NB4 (cell line): ENCODE data around the gene FMO5.

Experiments
- DNase-seq: peaks from one replicate; pipeline ENCODE4 v3.0.0; 2010; ENCODE audit warnings: low read depth
- H3K4me3 ChIP-seq: one replicate; pipeline ENCODE4 v1.5.1; 2011; ENCODE audit warnings: mild to moderate bottlenecking, low read depth, low read length, moderate library complexity
- MYC ChIP-seq: IDR thresholded peaks from 2 replicates; pipeline ENCODE4 v1.6.1; 2011; ENCODE audit warnings: low read depth, low read length
- POLR2A ChIP-seq: IDR thresholded peaks from 2 replicates; pipeline ENCODE4 v1.6.1; 2011; ENCODE audit warnings: mild to moderate bottlenecking; ENCODE audit not compliant: insufficient read length; ENCODE audit errors: extremely low read depth
- TF ChIP-seq, protein P1 (sequence below): IDR thresholded peaks from 2 replicates; pipeline ENCODE4 v1.6.1; 2011; ENCODE audit warnings: low read depth, low read length
- TF ChIP-seq, protein P2 (sequence below): IDR thresholded peaks from one replicate; pipeline ENCODE4 v1.5.1; 2012; ENCODE audit warnings: low read depth, low read length

The FMO5 gene

DNA sequence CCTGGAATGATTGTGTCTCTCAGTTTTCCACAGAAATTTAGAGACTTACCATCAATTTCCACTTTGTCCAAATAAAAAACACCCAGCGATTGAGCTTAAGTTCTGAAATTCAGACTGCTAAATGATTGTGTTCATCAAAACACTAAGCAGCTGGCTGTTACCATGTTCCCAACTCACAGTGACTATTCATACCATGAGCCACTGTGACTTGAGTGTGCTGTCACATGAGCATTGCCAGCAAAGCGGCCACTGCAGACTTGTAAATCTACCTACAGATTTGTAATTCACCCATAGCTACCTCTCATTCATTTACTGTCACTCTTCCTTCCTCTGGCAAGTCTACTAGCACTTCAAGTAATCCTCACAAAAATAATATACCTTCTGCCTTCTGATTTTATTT is 35.6 kb downstream of the FMO5 start:
- no peak overlapping the region for H3K4me3 ChIP-seq
- TF ChIP-seq MYC (no peak), POLR2A (no peak)
- TF ChIP-seq, protein P1, sequence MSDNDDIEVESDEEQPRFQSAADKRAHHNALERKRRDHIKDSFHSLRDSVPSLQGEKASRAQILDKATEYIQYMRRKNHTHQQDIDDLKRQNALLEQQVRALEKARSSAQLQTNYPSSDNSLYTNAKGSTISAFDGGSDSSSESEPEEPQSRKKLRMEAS, result no peak
- TF ChIP-seq, protein P2, sequence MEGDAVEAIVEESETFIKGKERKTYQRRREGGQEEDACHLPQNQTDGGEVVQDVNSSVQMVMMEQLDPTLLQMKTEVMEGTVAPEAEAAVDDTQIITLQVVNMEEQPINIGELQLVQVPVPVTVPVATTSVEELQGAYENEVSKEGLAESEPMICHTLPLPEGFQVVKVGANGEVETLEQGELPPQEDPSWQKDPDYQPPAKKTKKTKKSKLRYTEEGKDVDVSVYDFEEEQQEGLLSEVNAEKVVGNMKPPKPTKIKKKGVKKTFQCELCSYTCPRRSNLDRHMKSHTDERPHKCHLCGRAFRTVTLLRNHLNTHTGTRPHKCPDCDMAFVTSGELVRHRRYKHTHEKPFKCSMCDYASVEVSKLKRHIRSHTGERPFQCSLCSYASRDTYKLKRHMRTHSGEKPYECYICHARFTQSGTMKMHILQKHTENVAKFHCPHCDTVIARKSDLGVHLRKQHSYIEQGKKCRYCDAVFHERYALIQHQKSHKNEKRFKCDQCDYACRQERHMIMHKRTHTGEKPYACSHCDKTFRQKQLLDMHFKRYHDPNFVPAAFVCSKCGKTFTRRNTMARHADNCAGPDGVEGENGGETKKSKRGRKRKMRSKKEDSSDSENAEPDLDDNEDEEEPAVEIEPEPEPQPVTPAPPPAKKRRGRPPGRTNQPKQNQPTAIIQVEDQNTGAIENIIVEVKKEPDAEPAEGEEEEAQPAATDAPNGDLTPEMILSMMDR, result no peak
- no peak for DNase-seq

DNA sequence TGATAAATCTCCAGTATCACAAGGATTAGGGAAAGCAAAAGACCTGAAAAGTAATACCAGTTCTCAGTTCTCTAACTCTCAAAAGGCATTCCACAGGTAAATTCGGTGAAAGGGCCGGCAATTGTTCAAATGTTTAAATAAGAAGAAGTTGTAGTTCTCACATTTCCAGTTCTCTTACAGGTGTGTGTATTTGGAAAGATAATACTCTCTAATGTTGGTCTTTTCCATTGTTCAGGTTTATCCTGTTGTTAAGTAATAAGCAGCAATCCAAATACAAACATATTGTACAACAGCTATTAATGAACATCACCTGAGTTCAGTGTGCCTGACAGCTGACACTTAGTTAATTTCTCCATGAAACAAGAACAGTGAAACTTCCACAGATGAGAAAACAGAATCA is 39.7 kb downstream of the FMO5 start:
- H3K4me3 ChIP-seq, result no peak overlapping the region
- no peak for DNase-seq
- TF ChIP-seq POLR2A (no peak), MYC (no peak)
- TF ChIP-seq, protein P2, result no peak
- TF ChIP-seq, protein P1, result no peak

DNA sequence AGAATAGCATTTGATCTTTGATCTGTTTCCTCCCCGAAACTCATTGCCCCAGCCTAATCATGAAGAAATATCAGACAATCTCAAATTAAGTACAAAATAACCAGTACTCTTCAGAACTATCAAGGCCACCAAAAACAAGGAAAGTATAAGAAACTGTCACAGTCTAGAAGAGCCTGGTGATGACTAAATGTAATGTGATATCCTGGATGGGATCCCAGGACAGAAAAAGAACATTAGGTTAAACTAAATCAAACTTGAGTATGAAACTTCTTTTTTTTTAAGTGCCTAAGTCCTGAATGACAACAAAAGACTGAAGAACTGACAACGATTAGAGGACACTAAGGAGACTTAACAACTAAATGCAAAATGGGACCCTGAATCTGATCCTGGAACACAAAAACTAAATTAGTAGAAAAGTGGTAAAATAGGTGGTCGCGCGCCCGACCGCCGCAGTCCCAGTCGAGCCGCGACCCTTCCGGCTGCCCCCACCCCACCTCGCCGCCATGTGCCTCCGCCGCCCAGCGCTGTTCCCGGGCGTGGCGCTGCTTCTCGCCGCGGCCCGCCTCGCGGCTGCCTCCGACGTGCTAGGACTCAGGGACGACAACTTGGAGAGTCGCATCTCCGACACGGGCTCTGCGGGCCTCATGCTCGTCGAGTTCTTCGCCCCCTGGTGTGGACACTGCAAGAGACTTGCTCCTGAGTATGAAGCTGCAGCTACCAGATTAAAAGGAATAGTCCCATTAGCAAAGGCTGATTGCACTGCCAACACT is 47.3 kb downstream of the FMO5 start:
- DNase-seq, result no peak
- TF ChIP-seq, protein P2, result no peak
- TF ChIP-seq, protein P1, result no peak
- TF ChIP-seq POLR2A (no peak), MYC (no peak)
- H3K4me3 ChIP-seq, result no peak overlapping the region

DNA sequence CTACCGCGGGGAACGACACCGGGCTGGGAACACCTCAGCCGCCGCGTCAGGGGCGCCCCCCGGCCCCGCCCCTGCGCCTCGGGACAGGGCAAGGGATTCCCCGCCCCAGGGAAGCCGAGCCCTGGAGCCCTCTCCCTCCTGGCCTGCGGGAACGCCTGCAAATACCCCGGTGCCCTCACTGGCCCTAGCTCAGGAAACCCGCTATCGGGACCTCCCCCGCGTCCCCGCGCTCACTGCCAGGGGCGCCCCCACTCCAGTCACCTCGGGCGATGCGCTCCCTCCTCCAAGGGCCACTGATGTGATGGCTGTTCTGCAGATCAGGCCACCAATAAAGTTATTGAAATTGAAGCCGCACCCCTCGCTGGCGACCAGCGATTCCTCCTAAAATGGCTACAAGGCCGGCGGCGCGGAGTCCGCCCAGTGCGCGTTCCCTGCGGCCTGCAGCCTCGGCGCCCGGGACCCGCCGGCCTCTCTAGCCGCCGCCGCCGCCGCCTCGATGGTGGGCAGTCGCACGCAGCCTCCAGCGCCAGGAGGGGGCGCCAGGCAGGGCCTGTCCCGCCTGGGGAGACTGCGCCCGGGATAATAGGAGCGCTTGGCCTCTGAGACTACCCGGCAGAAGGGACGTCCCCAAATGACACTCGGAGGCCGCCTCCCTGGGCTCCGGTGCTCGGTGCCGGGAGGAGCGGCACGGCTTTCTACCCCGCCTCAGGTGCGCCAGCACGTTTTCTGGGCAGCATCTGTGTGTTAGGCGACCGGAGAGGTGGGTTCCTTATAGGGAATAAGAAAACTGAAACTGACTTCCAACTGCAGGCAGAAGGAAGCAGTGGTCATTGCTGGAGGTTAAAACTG is 52.7 kb downstream of the FMO5 start, which contains the start of gene PRKAB2:
Gene PRKAB2 (minus strand): TSS at position 303 of the 849 bp plus-strand sequence. CDS start 326 bp downstream, outside the sequence.
- DNase-seq, result peak; percentile 97
- peak within 1 kb of the TSS; percentile 94 for H3K4me3 ChIP-seq
- TF ChIP-seq POLR2A, result peak; percentile 68
- TF ChIP-seq, protein P2, result peak; percentile 44
- peak; percentile 91 for TF ChIP-seq MYC
- TF ChIP-seq, protein P1, result no peak; the same call in none of the 2 replicates

DNA sequence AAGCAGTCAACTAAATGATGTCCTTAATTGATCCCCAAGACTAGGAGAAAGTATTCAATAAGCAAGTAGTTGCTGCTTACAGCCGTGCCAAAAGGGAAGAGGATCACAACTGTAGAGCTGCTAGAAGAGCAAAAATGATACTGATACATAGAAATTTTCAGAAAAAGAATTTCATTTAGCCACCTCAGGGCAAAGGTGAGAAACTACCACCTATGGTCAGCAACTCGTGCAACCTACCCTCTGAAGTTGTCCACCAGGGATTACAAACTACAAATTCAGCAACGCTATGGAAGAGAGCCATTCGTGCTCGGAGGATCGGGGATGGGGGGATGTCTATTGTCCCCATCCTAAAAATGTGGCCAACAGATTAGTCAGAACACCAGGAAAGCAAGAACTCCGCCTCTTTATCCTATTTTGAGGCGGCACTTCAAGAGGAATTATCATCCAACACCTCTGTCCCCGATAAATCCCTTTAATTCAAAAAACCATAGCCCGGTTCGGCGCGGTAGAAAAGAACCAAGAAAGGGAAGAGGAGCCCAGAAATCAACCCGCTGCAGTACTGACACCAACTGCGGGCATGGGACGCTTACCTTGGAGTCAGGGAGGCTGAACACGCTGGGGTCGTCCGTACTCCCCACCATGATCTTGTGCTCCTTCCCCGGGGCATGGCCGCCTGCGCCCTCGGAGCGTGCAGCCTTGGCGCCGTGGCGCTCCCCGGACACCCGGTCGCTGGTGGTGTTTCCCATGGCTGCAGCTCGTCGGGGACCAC is 53.6 kb downstream of the FMO5 start:
- TF ChIP-seq, protein P1, result no peak
- no peak for TF ChIP-seq POLR2A
- DNase-seq, result peak; percentile 13

More for the DNA sequence above, 53.6 kb downstream of the FMO5 start:
- peak overlapping the region; percentile 94 for H3K4me3 ChIP-seq
